H1 (cell line): Measurements from ENCODE around the gene USPL1. TPM values are rescaled to one million over a fixed set of nuclear protein-coding genes. Genes with fewer than 3 reads are reported as not detected.

Source experiments
- CTCF ChIA-PET: fragments of 300-600 bp; sonication (Branson Sonifier 250); formaldehyde crosslinking; loops from one replicate; lab custom pipeline; 2021; ENCODE audit not compliant: partially characterized antibody; lab: Charles Lee
- POLR2A ChIA-PET: fragments of 300-600 bp; sonication (Branson Sonifier 250); formaldehyde crosslinking; loops from one replicate; lab custom pipeline; 2021; ENCODE audit warnings: inconsistent platforms; ENCODE audit not compliant: partially characterized antibody; lab: Charles Lee
- DNase-seq, 2 experiments: peaks; one replicate each; pipeline versions ENCODE4 v3.0.0 to v3.0.0-alpha.2; 2010 to 2022; ENCODE audit warnings: low spot score in 2 of 2, low read depth in 1 of 2, mixed read lengths in 1 of 2
- FAIRE-seq: peaks from 2 replicates; lab custom pipeline; 2011; peaks lifted over from hg19 to GRCh38; lab: Jason Lieb, UNC
- H2AFZ ChIP-seq: 2 replicates; pipeline ENCODE4 v1.8.1; 2012; ENCODE audit warnings: low read length, inconsistent platforms
- H2AK5ac ChIP-seq: 2 replicates; pipeline ENCODE4 v1.6.1; 2013; ENCODE audit warnings: low read depth, low read length
- H2BK120ac ChIP-seq: replicated peaks from 2 replicates; pipeline ENCODE3; 2013; ENCODE audit warnings: low read depth, low read length, inconsistent platforms
- H2BK12ac ChIP-seq: 2 replicates; pipeline ENCODE4 v1.6.1; 2013; ENCODE audit warnings: low read depth, low read length
- H2BK15ac ChIP-seq: 2 replicates; pipeline ENCODE4 v1.6.1; 2013; ENCODE audit warnings: low read length
- H2BK20ac ChIP-seq: 2 replicates; pipeline ENCODE4 v1.6.1; 2013; ENCODE audit warnings: low read length
- H2BK5ac ChIP-seq: 2 replicates; pipeline ENCODE4 v1.6.1; 2013; ENCODE audit warnings: low read depth, low read length
- H3K14ac ChIP-seq: 2 replicates; pipeline ENCODE4 v1.6.1; 2013; ENCODE audit warnings: inconsistent platforms; ENCODE audit not compliant: insufficient read length
- H3K18ac ChIP-seq: 2 replicates; pipeline ENCODE4 v1.6.1; 2013; ENCODE audit warnings: low read length; ENCODE audit errors: extremely low read depth
- H3K23ac ChIP-seq: 2 replicates; pipeline ENCODE4 v1.6.1; 2013; ENCODE audit warnings: inconsistent platforms; ENCODE audit not compliant: insufficient read length
- H3K23me2 ChIP-seq: 2 replicates; pipeline ENCODE4 v1.6.1; 2013; ENCODE audit warnings: low read depth, low read length
- H3K27ac ChIP-seq: 2 replicates; pipeline ENCODE4 v1.6.1; 2011; ENCODE audit warnings: low read depth, low read length, inconsistent platforms
- H3K27me3 ChIP-seq, 4 experiments: replicated peaks in 1 of 4; 1 replicate in 1 of 4; 2 replicates in 3 of 4; pipeline versions ENCODE4 v1.6.1 to v1.8.1; 2011 to 2013; ENCODE audit warnings: low read length in 3 of 4, mild to moderate bottlenecking in 3 of 4, inconsistent platforms in 2 of 4, mixed read lengths in 2 of 4, moderate library complexity in 1 of 4; ENCODE audit not compliant: control insufficient read depth in 3 of 4, insufficient read depth in 3 of 4; ENCODE audit errors: extremely low read depth in 1 of 4
- H3K36me3 ChIP-seq, 4 experiments: 2 replicates each; pipeline versions ENCODE4 v1.6.1 to v1.8.1; 2011 to 2013; ENCODE audit warnings: mild to moderate bottlenecking in 4 of 4, low read length in 3 of 4, moderate library complexity in 2 of 4, control low read depth in 1 of 4, inconsistent platforms in 1 of 4; ENCODE audit not compliant: insufficient read depth in 4 of 4, control insufficient read depth in 2 of 4
- H3K4ac ChIP-seq: replicated peaks from 2 replicates; pipeline ENCODE3; 2013; ENCODE audit warnings: low read length, low read depth, mixed read lengths, inconsistent platforms; ENCODE audit not compliant: insufficient read length
- H3K4me1 ChIP-seq, 4 experiments: replicated peaks in 1 of 4; 1 replicate in 1 of 4; 2 replicates in 3 of 4; pipeline versions ENCODE4 v1.6.1 to v1.8.1; 2011 to 2013; ENCODE audit warnings: low read length in 3 of 4, inconsistent platforms in 2 of 4, mixed read lengths in 1 of 4; ENCODE audit not compliant: insufficient read depth in 4 of 4, control insufficient read depth in 3 of 4
- H3K4me2 ChIP-seq, 2 experiments: 2 replicates each; pipeline versions ENCODE4 v1.6.1 to v1.8.1; 2011 to 2013; ENCODE audit warnings: low read depth in 2 of 2, low read length in 2 of 2, control low read depth in 1 of 2, inconsistent platforms in 1 of 2, mild to moderate bottlenecking in 1 of 2; ENCODE audit not compliant: insufficient read depth in 1 of 2
- H3K4me3 ChIP-seq, 4 experiments: fragments of 200-600, 300-600 bp in 1 of 4; sonication (generic), shearing (Covaris generic), sonication (Bioruptor Twin) in 1 of 4; 2 replicates each; pipeline versions ENCODE4 v1.5.1 to v1.8.1; 2011 to 2016; ENCODE audit warnings: low read length in 4 of 4, low read depth in 3 of 4, control low read depth in 2 of 4, inconsistent platforms in 2 of 4, mild to moderate bottlenecking in 2 of 4, mixed read lengths in 1 of 4, moderate library complexity in 1 of 4; ENCODE audit not compliant: insufficient read depth in 2 of 4; ENCODE audit errors: extremely low read depth in 1 of 4
- H3K56ac ChIP-seq: replicated peaks from 2 replicates; pipeline ENCODE3; 2013; ENCODE audit warnings: low read depth, mild to moderate bottlenecking, mixed read lengths, low read length, inconsistent platforms; ENCODE audit not compliant: insufficient read length
- H3K79me1 ChIP-seq: 2 replicates; pipeline ENCODE4 v1.6.1; 2013; ENCODE audit warnings: low read depth, low read length, control low read depth
- H3K79me2 ChIP-seq, 2 experiments: 2 replicates each; pipeline versions ENCODE4 v1.6.1 to v1.8.1; 2012 to 2013; ENCODE audit warnings: low read length in 2 of 2, mild to moderate bottlenecking in 2 of 2, inconsistent platforms in 1 of 2; ENCODE audit not compliant: insufficient read depth in 2 of 2, control insufficient read depth in 1 of 2
- H3K9ac ChIP-seq, 4 experiments: replicated peaks in 1 of 4; 1 replicate in 1 of 4; 2 replicates in 3 of 4; pipeline versions ENCODE4 v1.6.1 to v1.8.1; 2011 to 2013; ENCODE audit warnings: low read depth in 3 of 4, low read length in 3 of 4, control low read depth in 2 of 4, mild to moderate bottlenecking in 2 of 4, moderate library complexity in 2 of 4, inconsistent platforms in 1 of 4; ENCODE audit errors: extremely low read depth in 1 of 4
- H3K9me3 ChIP-seq, 2 experiments: 2 replicates each; pipeline versions ENCODE4 v1.6.1 to v1.8.1; 2012 to 2013; ENCODE audit warnings: mild to moderate bottlenecking in 2 of 2, moderate library complexity in 2 of 2, control low read depth in 1 of 2, inconsistent platforms in 1 of 2, low read depth in 1 of 2, low read length in 1 of 2, mixed read lengths in 1 of 2; ENCODE audit not compliant: insufficient read depth in 2 of 2
- H4K20me1 ChIP-seq, 2 experiments: replicated peaks in 1 of 2; 2 replicates each; pipeline versions ENCODE3 to v1.8.1; 2011 to 2013; ENCODE audit warnings: inconsistent platforms in 2 of 2, low read length in 2 of 2, mild to moderate bottlenecking in 1 of 2; ENCODE audit not compliant: insufficient read depth in 2 of 2, control insufficient read depth in 1 of 2
- H4K5ac ChIP-seq: 2 replicates; pipeline ENCODE4 v1.6.1; 2013; ENCODE audit warnings: low read length, low read depth, mixed read lengths, inconsistent platforms; ENCODE audit not compliant: insufficient read length
- H4K8ac ChIP-seq: 2 replicates; pipeline ENCODE4 v1.8.0; 2013; ENCODE audit warnings: mild to moderate bottlenecking, moderate library complexity, low read length, inconsistent platforms; ENCODE audit not compliant: insufficient read depth; ENCODE audit errors: extremely low read depth
- H4K91ac ChIP-seq: replicated peaks from 2 replicates; pipeline ENCODE3; 2013; ENCODE audit warnings: low read length, mixed read lengths, inconsistent platforms; ENCODE audit not compliant: insufficient read length
- BACH1 ChIP-seq: IDR thresholded peaks from 2 replicates; pipeline ENCODE4 v1.6.1; 2012; ENCODE audit warnings: low read length, improper control_type of control experiment
- BCL11A ChIP-seq, 2 experiments: IDR thresholded peaks; one replicate each; pipeline ENCODE4 v1.6.1; 2011; ENCODE audit warnings: low read depth in 2 of 2, low read length in 2 of 2, mild to moderate bottlenecking in 2 of 2
- EGR1 ChIP-seq: IDR thresholded peaks from 2 replicates; pipeline ENCODE4 v1.6.1; 2011; ENCODE audit warnings: low read depth, low read length, borderline replicate concordance
- JUN ChIP-seq: IDR thresholded peaks from 2 replicates; pipeline ENCODE4 v1.6.1; 2011; ENCODE audit warnings: low read depth, mild to moderate bottlenecking, improper control_type of control experiment, low read length
- WGBS, 2 experiments: shearing (Covaris generic) in 1 of 2; methylation state at CpG; one replicate each; pipeline versions ENCODE4 v1.1.6 to v1.1.7; 2013 to 2015; ENCODE audit warnings: low lambda C conversion rate in 2 of 2, mixed read lengths in 2 of 2, inconsistent platforms in 1 of 2, low coverage in 1 of 2, missing lambda C conversion rate in 1 of 2; ENCODE audit not compliant: insufficient replicate concordance in 2 of 2, insufficient coverage in 1 of 2, insufficient read length in 1 of 2; ENCODE audit errors: extremely low coverage in 1 of 2, missing lambda C conversion rate in 1 of 2; 5-methylcytosine and 5-hydroxymethylcytosine counted together
- polyA plus RNA-seq, 7 experiments: library from polyadenylated mRNA; depleted of rRNA in 3 of 7; stranded (reverse) in 5 of 7; unstranded in 2 of 7; fragments of >200 nt in 5 of 7; fragments of 200-250 nt in 2 of 7; gene quantifications; 1 replicate in 5 of 7; 2 replicates in 1 of 7; 4 replicates in 1 of 7; pipeline versions ENCODE4 v1.2.1 to v1.2.3, GENCODE V29; 2011 to 2013; ENCODE audit warnings: missing spikeins in 2 of 7, mixed read lengths in 2 of 7
- total RNA-seq: library from RNA; stranded (reverse); fragmentation: NEBNext Ultra II Directional; extraction: Animal tissue kit (Norgen Biotek cat#: 25700); gene quantifications from 2 replicates; pipeline ENCODE4 v1.2.1, GENCODE V29; 2021

USPL1 gene
- total and polyA plus RNA-seq, 2 of the 8 experiments (the other 6 are each of a cell fraction or from before 2014, with no cell fraction given), result 6.3 to 17.1 TPM

DNA sequence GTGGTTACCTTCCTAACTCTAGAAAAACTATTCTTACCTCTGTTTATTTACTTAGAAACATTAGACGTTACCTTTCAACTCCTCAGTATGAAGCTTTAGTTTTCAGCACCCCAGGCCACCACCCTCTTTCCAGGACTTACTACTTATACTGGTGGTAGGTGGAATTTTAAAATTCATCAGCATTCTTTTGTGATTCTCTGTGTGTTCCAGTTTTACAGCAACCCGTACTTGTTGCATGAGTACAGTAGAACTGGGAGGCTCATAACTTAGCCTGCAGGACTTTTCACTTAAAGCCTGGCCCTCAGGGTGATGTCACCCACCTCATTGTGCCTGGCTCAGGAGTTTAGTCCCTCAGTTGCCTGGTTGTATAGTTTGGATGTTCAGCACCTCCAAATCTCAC lies 68.3 kb downstream of the USPL1 start:
- no peak overlapping the region for H2BK12ac ChIP-seq
- no peaks in the 10 kb centered on the region for H3K9me3 ChIP-seq
- no peak overlapping the region for H4K8ac ChIP-seq
- no peak for DNase-seq
- no peak overlapping the region for H3K23ac ChIP-seq
- no peak overlapping the region for H4K91ac ChIP-seq
- H2AFZ ChIP-seq, result no peak overlapping the region
- no peaks in the 10 kb centered on the region for H3K27me3 ChIP-seq
- no peak overlapping the region for H3K14ac ChIP-seq
- no peak overlapping the region for H3K4me3 ChIP-seq
- no peak overlapping the region for H2BK5ac ChIP-seq
- H3K4ac ChIP-seq, result no peak overlapping the region
- no peak overlapping the region for H3K27ac ChIP-seq
- no peak overlapping the region for H4K5ac ChIP-seq
- ChIA-PET POLR2A (no interaction called here), CTCF (no interaction called here)
- no peaks in the 10 kb centered on the region for H3K36me3 ChIP-seq
- TF ChIP-seq BCL11A (IDR thresholded peaks at IDR 0.05; ENCODE audit: low read depth in 2 of 2, low read length in 2 of 2), result no peak
- TF ChIP-seq BACH1, result no peak
- no peak for TF ChIP-seq JUN
- TF ChIP-seq EGR1, result no peak
- 82% methylated on average over 2 of the region's 2 CpGs; no CpG with 5 or more reads in 1 of the 2 experiments for WGBS, 2 experiments
- no peak overlapping the region for H3K56ac ChIP-seq
- no peak overlapping the region for H3K4me2 ChIP-seq
- no peak overlapping the region for H2BK120ac ChIP-seq
- no peak overlapping the region for H2BK15ac ChIP-seq
- no peak overlapping the region for H2BK20ac ChIP-seq
- no peak overlapping the region for H3K18ac ChIP-seq
- no peaks in the 10 kb centered on the region for H3K23me2 ChIP-seq
- H4K20me1 ChIP-seq, result no peaks in the 10 kb centered on the region
- H3K9ac ChIP-seq, result no peak overlapping the region
- FAIRE-seq, result no peak
- H3K79me2 ChIP-seq, result no peaks in the 10 kb centered on the region
- no peak overlapping the region for H2AK5ac ChIP-seq
- no peaks in the 10 kb centered on the region for H3K4me1 ChIP-seq
- H3K79me1 ChIP-seq, result no peaks in the 10 kb centered on the region
